Amniotic stem cell (primary cell): ENCODE data around the gene POLR1C.
A peak's percentile ranks its signal among the peaks of the same experiment; 100 is the strongest.
"Not testable (repeated sequence)": the region's sequence is repeated elsewhere in the genome, so short reads cannot be mapped to it uniquely, and the experiment has no call there.

Experiments used
- DNase-seq: peaks from one replicate; lab custom pipeline; 2025; lab: John Stamatoyannopoulos, UW

Gene POLR1C

GRCh38 chr6:43509984-43510826, 6.7 kb upstream of the POLR1C start, which contains the start of gene LRRC73:
TSS of gene LRRC73 (minus strand) at chr6:43510346. CDS start at chr6:43509785, 561 bp downstream.
- DNase-seq: peak; percentile 68

GRCh38 chr6:43510827-43511163, 6.1 kb upstream of the POLR1C start:
- no peak for DNase-seq

GRCh38 chr6:43511824-43512415, 5.0 kb upstream of the POLR1C start:
- no peak for DNase-seq

DNA sequence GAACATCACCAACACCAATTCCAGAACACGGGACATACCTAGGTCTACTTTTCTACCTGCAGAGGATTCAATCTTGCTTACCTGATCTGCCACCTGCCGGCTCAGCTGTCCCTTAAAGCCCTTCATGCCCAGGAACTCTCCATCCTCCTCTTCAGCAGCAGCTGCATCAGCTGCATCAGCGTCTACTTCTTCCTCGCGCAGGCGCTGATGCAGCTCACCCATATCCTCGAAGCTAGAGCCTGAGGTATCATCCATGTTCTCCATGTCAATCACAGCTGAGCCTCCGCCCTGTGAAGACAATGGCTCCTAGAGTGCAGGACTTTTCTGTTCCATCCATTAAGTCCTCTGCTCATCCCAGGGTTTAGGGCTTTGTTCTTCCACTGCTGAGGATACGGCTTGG, 1.1 kb upstream of the POLR1C start:
- no peak for DNase-seq

DNA sequence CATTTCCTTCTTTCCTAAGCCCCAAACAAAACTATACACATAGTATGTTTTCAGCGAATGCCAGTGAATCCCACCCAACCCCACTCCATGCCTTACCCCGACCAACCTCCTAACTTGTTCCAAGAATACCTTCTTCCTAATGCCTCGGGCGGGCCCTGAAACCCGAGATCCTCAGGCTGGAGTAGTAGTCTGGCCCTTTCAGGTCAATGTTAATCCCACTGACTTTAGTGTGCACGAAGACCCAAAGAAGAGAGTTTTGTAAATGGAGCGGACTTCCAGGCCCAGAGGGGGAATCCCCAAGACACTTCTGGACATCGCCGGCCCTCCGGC, 557 bp upstream of the POLR1C start:
- peak; percentile 11 for DNase-seq

DNA sequence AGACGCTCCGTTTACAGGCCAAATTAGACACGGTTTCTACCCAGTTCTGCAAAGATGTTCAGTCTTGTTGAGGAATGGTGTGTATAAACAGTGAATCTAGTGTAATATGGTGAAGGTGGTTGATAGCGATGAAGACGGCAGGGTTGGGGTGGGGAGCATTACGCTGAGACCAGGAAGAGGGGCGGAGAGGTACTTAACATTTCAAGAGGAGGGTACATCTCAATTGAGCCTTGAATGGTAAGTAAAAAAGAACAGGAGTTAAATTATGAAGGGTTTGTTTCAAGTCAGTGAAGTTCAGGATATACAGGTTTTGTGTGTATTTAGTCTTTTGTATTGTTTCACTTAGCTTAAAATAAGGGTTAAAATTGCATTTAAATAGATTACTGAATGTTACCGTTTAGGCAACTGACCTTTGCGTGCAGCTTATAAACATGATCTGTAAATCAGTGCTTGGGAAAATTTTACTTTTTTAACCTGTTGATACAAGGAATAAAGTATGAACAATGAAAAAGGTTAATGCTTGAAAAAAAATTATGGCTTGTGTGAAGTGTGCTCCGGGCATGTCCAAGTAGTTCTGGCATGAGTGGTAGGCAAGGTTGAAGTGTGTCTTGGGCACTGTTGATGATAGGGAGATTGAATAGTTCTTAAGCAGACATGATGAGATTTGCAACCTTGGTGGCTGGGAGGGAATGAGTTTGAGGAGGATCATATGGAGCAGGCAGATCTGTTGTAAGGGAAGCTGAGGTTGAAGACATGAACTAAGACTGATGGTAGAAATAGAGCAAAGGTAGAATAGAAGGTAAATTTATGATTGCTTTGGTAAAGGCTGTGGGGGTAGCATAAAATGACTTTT, 842 bp downstream of the POLR1C start:
- no peak for DNase-seq

DNA sequence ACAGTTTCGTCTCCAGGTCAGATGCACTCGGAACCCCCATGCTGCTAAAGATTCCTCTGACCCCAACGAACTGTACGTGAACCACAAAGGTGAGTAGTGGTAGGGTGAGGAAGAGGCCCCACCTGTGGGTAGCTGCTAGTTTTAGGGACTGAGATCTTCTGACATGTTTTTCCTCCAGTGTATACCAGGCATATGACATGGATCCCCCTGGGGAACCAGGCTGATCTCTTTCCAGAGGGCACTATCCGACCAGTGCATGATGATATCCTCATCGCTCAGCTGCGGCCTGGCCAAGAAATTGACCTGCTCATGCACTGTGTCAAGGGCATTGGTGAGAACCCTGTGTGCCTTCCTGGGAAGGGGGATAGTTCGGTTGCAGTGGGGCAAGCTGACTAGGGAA, 3.2 kb downstream of the POLR1C start:
- no peak for DNase-seq

DNA sequence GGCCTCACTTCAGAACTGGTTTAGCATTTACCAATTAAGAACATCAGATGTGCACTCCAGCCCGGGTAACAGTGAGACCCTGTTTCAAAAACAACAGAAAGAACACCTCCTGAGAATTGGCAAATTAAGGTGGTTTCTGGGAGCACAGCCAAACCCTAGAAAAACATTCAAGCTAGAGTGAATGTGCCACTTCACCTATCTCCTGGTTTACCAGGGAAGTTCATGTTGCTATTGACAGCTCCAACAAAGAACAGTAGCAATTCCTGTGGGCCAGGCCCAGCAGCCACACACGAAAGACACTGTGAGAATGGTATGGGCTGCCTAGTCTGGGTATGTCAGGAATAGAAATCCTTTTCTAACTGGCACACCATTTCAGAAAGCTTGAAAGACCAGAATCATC, 4.9 kb downstream of the POLR1C start:
- no peak for DNase-seq

- no peak for DNase-seq
Measured at GRCh38 chr6:43522547-43523261, 5.8 kb downstream of the POLR1C start.

DNA sequence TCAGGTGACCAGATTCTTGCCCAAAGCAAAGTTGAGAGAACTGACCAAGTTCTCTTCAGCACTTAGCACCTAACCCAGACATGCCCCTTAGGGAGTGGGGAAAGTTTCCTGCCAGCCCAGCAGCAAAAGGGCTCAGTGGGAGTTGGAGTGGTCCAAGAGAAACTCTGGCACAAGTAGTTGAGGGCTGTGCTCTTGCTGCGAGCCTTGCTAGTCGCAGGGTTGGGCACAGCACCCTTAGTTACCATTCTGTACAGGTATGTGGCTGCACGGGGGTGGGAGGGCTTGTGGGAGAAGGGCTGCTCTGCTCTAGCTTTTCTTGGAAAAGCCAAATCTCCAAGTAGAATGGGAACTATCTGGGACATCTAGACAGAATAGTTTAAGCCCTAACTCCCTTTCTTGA, 6.4 kb downstream of the POLR1C start:
- no peak for DNase-seq

GRCh38 chr6:43524483-43524961, 7.6 kb downstream of the POLR1C start:
- DNase-seq: no peak

DNA sequence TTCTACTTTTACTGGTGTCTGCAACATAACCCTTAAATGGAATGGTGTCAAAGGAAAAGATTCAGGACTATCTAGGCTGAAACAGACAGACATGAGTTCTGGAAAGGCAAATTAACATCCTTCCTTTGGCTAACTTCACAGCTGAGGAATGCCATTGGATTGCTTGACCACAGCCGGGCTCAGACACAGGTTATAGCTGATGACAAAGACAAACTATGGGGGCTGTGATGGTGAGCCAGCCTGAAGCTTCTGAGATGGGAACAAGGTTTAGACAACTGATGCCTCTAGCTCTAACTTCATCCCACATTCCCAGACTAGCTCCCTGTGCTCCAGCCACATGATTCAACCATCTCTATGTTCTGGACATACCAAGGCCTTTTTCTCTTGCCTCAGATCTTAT, 15.3 kb downstream of the POLR1C start:
- DNase-seq: no peak

DNA sequence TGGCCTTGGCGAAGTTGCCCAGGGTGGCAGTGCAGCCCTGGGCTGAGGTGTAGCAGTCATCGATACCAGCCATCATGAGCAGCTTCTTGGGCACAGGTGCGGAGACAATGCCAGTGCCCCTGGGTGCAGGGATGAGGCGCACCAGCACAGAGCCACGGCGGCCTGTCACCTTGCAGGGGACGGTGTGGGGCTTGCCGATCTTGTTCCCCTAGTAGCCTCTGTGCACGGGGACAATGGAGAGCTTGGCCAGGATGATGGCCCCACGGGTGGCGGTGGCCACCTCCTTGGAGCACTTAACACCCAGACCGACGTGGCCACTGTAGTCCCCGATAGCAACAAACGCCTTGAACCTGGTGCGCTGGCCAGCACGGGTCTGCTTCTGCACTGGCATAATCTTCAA, 22.1 kb downstream of the POLR1C start:
- not testable (repeated sequence) for DNase-seq

- DNase-seq: not testable (repeated sequence)
Measured at GRCh38 chr6:43539409-43539808, 22.5 kb downstream of the POLR1C start.

DNA sequence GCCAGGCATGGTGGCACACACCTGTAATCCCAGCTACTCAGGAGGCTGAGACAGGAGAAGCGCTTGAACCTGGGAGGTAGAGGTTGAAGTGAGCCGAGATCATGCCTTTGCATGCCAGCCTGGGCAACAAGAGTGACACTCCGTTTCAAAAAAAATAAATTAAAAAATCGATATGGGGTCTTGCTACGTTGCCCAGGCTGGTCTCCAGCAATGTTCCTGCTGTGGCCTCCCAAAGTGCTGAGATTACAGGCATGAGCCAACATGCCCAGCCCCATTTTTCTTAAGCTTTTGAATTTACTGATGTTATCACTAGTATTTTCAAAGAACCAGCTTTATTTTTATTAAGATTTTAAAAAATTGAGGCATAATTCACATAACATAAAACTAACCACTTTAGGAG, 23.6 kb downstream of the POLR1C start:
- DNase-seq: no peak

DNA sequence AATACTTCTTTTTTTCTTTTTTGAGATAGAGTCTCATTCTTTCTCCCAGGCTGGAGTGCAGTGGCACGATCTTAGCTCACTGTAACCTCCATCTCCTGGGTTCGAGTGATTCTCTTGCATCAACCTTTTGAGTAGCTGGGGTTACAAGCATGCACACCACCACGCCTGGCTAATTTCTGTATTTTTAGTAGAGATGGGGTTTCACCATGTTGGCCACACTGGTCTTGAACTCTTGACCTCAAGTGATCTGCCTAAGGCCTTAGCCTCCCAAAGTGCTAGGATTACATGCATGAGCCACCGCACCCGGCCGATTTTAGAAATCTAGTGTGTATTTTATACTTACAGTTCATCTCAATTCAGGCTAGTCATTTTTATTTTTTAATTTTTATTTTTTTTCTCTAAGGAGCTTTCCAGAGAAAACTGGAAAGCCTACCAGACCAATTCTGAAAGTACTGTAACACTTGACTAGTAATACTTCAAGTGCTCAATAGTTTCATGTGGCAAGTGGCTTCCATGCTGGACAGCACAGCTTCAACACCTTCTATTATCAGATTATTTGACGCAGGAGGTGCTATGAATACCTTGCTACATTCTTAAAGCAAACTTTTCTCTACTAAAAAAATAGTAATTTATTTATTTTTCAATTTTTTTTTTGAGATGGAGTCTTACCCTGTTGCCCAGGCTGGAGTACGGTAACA, 25.0 kb downstream of the POLR1C start:
- DNase-seq: no peak

DNA sequence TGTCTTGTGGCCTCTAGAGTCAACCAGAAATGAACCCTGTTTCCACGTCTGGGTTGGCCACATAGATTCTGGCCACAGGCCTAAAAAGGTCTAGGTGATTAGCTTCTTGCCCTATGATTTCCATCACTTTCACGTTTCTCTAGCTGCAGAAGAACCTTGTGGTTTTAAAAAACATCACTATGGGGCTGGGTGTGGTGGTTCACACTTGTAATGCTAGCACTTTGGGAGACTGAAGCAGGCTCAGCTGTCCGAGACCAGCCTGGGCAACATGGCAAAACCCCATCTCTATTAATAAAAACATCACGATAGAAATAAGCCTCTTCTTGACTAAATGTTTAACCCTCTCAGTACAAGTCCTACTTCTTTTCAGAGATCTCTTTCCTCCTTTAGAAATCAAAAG, 27.6 kb downstream of the POLR1C start:
- no peak for DNase-seq

DNA sequence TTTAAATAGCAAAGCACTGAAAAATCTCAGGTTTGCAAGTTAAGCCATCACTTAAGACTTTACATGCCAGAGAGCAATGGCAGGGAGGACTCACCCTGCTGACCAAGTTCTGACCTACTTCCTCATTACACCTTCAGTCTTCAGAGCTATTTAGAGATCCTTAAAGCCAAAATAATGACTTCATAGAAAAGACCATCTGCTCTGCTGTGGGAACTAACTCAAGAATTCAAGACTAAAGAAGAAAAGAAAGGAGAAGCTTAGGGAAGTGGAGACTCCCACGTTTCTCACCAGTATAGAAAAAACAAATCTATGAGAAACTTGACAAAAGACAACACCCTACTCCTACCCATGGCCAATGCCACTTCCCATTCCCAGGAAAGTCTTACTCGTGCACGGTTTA, 30.3 kb downstream of the POLR1C start:
- no peak for DNase-seq

DNA sequence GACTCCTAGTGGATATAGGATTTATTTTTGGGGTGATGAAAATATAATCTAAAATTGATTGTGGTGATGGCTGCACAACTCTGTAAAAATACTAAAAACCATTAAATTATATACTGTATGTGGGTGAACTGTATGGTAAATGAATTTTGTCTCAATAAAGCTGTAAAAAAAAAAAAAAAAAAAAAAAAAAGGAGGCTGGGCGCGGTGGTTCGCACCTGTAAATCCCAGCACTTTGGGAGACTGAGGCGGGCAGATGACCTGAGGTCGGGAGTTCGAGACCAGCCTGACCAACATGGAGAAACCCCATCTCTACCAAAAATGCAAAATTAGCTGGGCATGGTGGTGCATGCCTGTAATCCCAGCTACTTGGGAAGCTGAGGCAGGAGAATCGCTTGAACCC, 40.7 kb downstream of the POLR1C start:
- DNase-seq: not testable (repeated sequence)

- DNase-seq: no peak
Measured at GRCh38 chr6:43559328-43559727, 42.4 kb downstream of the POLR1C start.

- DNase-seq: no peak
Measured at GRCh38 chr6:43570876-43571441, 54.1 kb downstream of the POLR1C start.
